ENCODE results near the gene SKI. TPM values are rescaled to one million over a fixed set of nuclear protein-coding genes. Genes with fewer than 3 reads are reported as not detected.

Gene SKI
- total RNA-seq, 2 donors from 2014 or later, result 46.2 to 114 TPM

DNA sequence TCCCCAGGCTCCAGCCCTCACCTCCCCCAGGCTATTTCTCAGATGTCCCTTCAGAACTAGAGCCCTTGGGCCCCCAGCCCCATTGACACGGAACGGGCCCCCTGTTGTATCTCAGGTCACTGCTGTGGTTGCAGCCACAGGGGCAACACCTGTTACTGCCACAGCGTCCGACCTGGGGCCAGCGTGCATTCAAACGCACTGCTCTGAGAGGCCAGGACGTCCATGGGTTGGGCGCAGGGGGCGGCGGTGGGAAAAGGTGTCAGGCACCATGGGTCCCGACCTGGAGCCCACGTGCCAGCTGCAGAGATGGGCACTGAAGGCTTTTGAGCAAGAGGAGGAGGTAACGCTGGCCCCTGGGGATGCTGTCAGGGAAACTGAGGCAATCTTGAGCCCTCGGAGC is 46.8 kb upstream of the SKI start:
- Histone ChIP-seq H3K4me1 (replicated peaks) (no peaks in the 10 kb centered on the region), H3K36me3 (no peaks in the 10 kb centered on the region)
- WGBS, result 87% methylated on average over 14 of the region's 14 CpGs

GRCh38 chr1:2181752-2182151 is 46.4 kb upstream of the SKI start:
- DNase-seq (ENCODE audit: low spot score), result no peak
- 87% methylated on average over 11 of the region's 11 CpGs for WGBS
- Histone ChIP-seq H3K27ac (no peak overlapping the region), H3K9me3 (no peaks in the 10 kb centered on the region), H3K4me3 (no peak overlapping the region), H3K36me3 (no peaks in the 10 kb centered on the region), H3K27me3 (replicated peaks; ENCODE audit: insufficient read depth) (no peaks in the 10 kb centered on the region), H3K4me1 (replicated peaks) (no peaks in the 10 kb centered on the region)
- intact Hi-C loops (cut with DNase I), result no loop called here
- no peak for TF ChIP-seq POLR2A (IDR thresholded peaks at IDR 0.05)

More for the DNA sequence above, 46.8 kb upstream of the SKI start:
- Histone ChIP-seq H3K27me3 (replicated peaks; ENCODE audit: insufficient read depth) (no peaks in the 10 kb centered on the region), H3K9me3 (no peaks in the 10 kb centered on the region), H3K27ac (no peak overlapping the region), H3K4me3 (no peak overlapping the region)
- no peak for DNase-seq (ENCODE audit: low spot score)
- intact Hi-C loops (cut with DNase I), result no loop called here
- TF ChIP-seq POLR2AphosphoS5 (IDR thresholded peaks at IDR 0.05), result no peak
- TF ChIP-seq POLR2A (IDR thresholded peaks at IDR 0.05), result no peak
- TF ChIP-seq, protein P1, sequence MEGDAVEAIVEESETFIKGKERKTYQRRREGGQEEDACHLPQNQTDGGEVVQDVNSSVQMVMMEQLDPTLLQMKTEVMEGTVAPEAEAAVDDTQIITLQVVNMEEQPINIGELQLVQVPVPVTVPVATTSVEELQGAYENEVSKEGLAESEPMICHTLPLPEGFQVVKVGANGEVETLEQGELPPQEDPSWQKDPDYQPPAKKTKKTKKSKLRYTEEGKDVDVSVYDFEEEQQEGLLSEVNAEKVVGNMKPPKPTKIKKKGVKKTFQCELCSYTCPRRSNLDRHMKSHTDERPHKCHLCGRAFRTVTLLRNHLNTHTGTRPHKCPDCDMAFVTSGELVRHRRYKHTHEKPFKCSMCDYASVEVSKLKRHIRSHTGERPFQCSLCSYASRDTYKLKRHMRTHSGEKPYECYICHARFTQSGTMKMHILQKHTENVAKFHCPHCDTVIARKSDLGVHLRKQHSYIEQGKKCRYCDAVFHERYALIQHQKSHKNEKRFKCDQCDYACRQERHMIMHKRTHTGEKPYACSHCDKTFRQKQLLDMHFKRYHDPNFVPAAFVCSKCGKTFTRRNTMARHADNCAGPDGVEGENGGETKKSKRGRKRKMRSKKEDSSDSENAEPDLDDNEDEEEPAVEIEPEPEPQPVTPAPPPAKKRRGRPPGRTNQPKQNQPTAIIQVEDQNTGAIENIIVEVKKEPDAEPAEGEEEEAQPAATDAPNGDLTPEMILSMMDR (IDR thresholded peaks at IDR 0.05), result no peak

GRCh38 chr1:2182376-2182775 is 45.7 kb upstream of the SKI start:
- DNase-seq (ENCODE audit: low spot score), result no peak
- Histone ChIP-seq H3K27me3 (replicated peaks; ENCODE audit: insufficient read depth) (no peaks in the 10 kb centered on the region), H3K9me3 (no peaks in the 10 kb centered on the region), H3K27ac (no peak overlapping the region), H3K4me1 (replicated peaks) (no peaks in the 10 kb centered on the region), H3K36me3 (no peaks in the 10 kb centered on the region), H3K4me3 (no peak overlapping the region)
- WGBS, result 92% methylated on average over 12 of the region's 13 CpGs
- intact Hi-C loops (cut with DNase I), result no loop called here
- no peak for TF ChIP-seq POLR2AphosphoS5 (IDR thresholded peaks at IDR 0.05)
- TF ChIP-seq, protein P1 (IDR thresholded peaks at IDR 0.05), result no peak
- TF ChIP-seq POLR2A (IDR thresholded peaks at IDR 0.05), result no peak

- Histone ChIP-seq H3K27ac (no peak overlapping the region), H3K4me1 (replicated peaks) (no peaks in the 10 kb centered on the region), H3K27me3 (replicated peaks; ENCODE audit: insufficient read depth) (no peaks in the 10 kb centered on the region), H3K36me3 (no peaks in the 10 kb centered on the region), H3K9me3 (no peaks in the 10 kb centered on the region), H3K4me3 (no peak overlapping the region)
- TF ChIP-seq POLR2AphosphoS5 (IDR thresholded peaks at IDR 0.05) (no peak), POLR2A (IDR thresholded peaks at IDR 0.05) (no peak)
- TF ChIP-seq, protein P1 (IDR thresholded peaks at IDR 0.05), result no peak
- DNase-seq (ENCODE audit: low spot score), result no peak
- intact Hi-C loops (cut with DNase I), result no loop called here
- WGBS, result 83% methylated on average over 14 of the region's 15 CpGs
Observed at GRCh38 chr1:2183937-2184334, 44.2 kb upstream of the SKI start.

- intact Hi-C loops (cut with DNase I), result no loop called here
- H3K4me3 ChIP-seq, result no peak overlapping the region
- no peak for TF ChIP-seq POLR2AphosphoS5 (IDR thresholded peaks at IDR 0.05)
- TF ChIP-seq, protein P1 (IDR thresholded peaks at IDR 0.05), result no peak
- TF ChIP-seq POLR2A (IDR thresholded peaks at IDR 0.05), result no peak
- no peaks in the 10 kb centered on the region for H3K27me3 ChIP-seq (replicated peaks; ENCODE audit: insufficient read depth)
- no peaks in the 10 kb centered on the region for H3K9me3 ChIP-seq
- no peaks in the 10 kb centered on the region for H3K4me1 ChIP-seq (replicated peaks)
- 92% methylated on average over 18 of the region's 18 CpGs for WGBS
- no peak for DNase-seq (ENCODE audit: low spot score)
- no peak overlapping the region for H3K27ac ChIP-seq
- no peaks in the 10 kb centered on the region for H3K36me3 ChIP-seq
Observed at GRCh38 chr1:2184531-2184930, 43.6 kb upstream of the SKI start.

Data from prostate gland (tissue), 2 donors.